ENCODE results near the gene ZNF318.
A peak's percentile ranks its signal among the peaks of the same experiment; 100 is the strongest.

The ZNF318 gene

DNA sequence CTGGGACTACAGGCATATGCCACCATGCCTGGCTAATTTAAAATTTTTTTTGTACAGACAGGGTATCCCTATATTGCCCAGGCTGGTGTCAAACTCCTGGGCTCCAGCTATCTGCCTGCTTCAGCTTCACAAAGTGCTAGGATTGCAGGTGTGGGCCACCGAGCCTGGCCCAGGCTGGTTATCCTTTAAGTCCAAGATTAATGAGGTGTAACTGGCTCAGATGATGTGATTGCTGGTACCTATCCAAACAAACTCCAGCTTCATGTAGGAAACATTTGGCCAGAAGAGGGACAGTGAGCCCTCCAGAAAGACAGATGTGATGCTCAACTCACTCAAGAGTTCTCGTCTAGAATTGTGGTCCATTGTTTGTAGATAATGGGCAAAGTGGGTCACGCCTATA lies 9.2 kb upstream of the ZNF318 start:
- Histone ChIP-seq H4K20me1 (ENCODE audit: low read depth, low read length) (no peaks in the 10 kb centered on the region), H3K9me2 (replicated peaks; ENCODE audit: insufficient read depth, low read length) (no peaks in the 10 kb centered on the region)

DNA sequence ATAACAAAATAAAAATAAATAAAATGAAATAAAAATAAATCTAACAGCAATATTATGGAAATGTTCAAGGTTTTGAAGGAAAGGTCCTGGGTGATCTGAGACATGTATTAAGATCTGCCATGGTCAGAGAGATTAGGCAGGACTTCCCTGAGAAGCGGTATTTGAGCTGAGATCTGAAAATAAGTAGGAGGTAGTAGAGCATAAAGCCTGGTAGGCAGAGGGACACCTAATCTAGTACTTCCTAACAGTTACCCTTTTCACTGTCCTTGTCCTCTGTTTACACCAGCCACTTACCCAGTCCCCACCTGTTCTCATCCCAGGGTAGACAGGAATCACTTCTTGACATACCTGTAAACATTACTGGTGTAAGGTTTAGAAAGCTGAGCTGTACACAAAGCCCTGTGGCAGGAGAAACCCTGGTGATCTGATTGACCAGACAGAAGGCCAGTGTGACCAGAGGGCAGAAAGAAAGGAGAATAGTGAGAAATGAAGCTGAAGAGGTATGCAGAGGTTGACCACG lies 8.3 kb upstream of the ZNF318 start:
- Histone ChIP-seq H3K36me3 (ENCODE audit: low read length) (no peaks in the 10 kb centered on the region), H3K4me3 (ENCODE audit: insufficient read depth, low read length, poor library complexity, severe bottlenecking) (peak overlapping the region; percentile 4), H3K79me2 (ENCODE audit: insufficient read depth, low read length) (no peaks in the 10 kb centered on the region), H2AFZ (ENCODE audit: low read depth, low read length, severe bottlenecking) (peak overlapping the region; percentile 2), H3K4me2 (ENCODE audit: low read depth, low read length, poor library complexity, severe bottlenecking) (peak overlapping the region; percentile 60), H3K9me2 (replicated peaks; ENCODE audit: insufficient read depth, low read length) (no peaks in the 10 kb centered on the region), H3K27ac (ENCODE audit: low read depth, low read length) (peak overlapping the region; percentile 95), H3K27me3 (ENCODE audit: low read length) (no peaks in the 10 kb centered on the region), H3K9me3 (ENCODE audit: insufficient read depth, low read length) (no peaks in the 10 kb centered on the region), H3F3A (ENCODE audit: insufficient read depth) (peaks cover 85% of the 10 kb centered on the region), H4K20me1 (ENCODE audit: low read depth, low read length) (no peaks in the 10 kb centered on the region), H3K9ac (ENCODE audit: low read length) (peak overlapping the region; percentile 39)
- TF ChIP-seq, protein P1, sequence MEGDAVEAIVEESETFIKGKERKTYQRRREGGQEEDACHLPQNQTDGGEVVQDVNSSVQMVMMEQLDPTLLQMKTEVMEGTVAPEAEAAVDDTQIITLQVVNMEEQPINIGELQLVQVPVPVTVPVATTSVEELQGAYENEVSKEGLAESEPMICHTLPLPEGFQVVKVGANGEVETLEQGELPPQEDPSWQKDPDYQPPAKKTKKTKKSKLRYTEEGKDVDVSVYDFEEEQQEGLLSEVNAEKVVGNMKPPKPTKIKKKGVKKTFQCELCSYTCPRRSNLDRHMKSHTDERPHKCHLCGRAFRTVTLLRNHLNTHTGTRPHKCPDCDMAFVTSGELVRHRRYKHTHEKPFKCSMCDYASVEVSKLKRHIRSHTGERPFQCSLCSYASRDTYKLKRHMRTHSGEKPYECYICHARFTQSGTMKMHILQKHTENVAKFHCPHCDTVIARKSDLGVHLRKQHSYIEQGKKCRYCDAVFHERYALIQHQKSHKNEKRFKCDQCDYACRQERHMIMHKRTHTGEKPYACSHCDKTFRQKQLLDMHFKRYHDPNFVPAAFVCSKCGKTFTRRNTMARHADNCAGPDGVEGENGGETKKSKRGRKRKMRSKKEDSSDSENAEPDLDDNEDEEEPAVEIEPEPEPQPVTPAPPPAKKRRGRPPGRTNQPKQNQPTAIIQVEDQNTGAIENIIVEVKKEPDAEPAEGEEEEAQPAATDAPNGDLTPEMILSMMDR (IDR thresholded peaks at IDR 0.05; ENCODE audit: insufficient read depth, low read length, poor library complexity, severe bottlenecking), result no peak
- no peak for TF ChIP-seq EZH2phosphoT487 (conservative IDR thresholded peaks at IDR 0.05; ENCODE audit: low read length)

More for the DNA sequence above, 9.2 kb upstream of the ZNF318 start:
- Histone ChIP-seq H3K27me3 (ENCODE audit: low read length) (no peaks in the 10 kb centered on the region), H3F3A (ENCODE audit: insufficient read depth) (peaks cover 85% of the 10 kb centered on the region), H3K9ac (ENCODE audit: low read length) (peak overlapping the region; percentile 39), H3K4me3 (ENCODE audit: insufficient read depth, low read length, poor library complexity, severe bottlenecking) (no peak overlapping the region), H2AFZ (ENCODE audit: low read depth, low read length, severe bottlenecking) (no peak overlapping the region), H3K9me3 (ENCODE audit: insufficient read depth, low read length) (no peaks in the 10 kb centered on the region), H3K27ac (ENCODE audit: low read depth, low read length) (peak overlapping the region; percentile 95), H3K79me2 (ENCODE audit: insufficient read depth, low read length) (no peaks in the 10 kb centered on the region), H3K4me2 (ENCODE audit: low read depth, low read length, poor library complexity, severe bottlenecking) (peak overlapping the region; percentile 60), H3K36me3 (ENCODE audit: low read length) (no peaks in the 10 kb centered on the region)
- no peak for TF ChIP-seq EZH2phosphoT487 (conservative IDR thresholded peaks at IDR 0.05; ENCODE audit: low read length)

DNA sequence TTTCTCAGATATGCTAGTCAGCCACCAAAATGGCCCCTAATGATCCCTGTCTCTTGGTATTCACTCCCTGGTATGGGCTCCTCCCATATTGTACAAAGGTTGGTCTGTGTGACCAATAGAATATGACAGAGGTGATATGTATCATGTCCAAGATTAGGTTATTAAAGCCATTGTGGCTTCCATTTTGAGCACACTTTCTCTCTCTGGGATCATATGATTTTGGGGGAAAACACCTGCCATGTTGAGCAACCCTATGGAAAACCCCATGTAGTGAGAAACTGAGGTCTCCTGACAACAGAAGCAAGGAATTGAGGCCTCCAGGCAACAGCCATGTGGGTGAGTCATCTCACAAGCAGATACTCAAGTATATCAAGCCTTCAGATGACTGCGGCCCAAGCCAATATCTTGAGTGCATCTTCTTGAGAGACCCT lies 7.1 kb upstream of the ZNF318 start:
- Histone ChIP-seq H3K36me3 (ENCODE audit: low read length) (no peaks in the 10 kb centered on the region), H3K4me3 (ENCODE audit: insufficient read depth, low read length, poor library complexity, severe bottlenecking) (no peak overlapping the region), H3F3A (ENCODE audit: insufficient read depth) (peaks cover 82% of the 10 kb centered on the region), H4K20me1 (ENCODE audit: low read depth, low read length) (no peaks in the 10 kb centered on the region), H3K9me2 (replicated peaks; ENCODE audit: insufficient read depth, low read length) (no peaks in the 10 kb centered on the region), H2AFZ (ENCODE audit: low read depth, low read length, severe bottlenecking) (no peak overlapping the region), H3K9me3 (ENCODE audit: insufficient read depth, low read length) (no peaks in the 10 kb centered on the region), H3K4me2 (ENCODE audit: low read depth, low read length, poor library complexity, severe bottlenecking) (peak overlapping the region; percentile 0), H3K9ac (ENCODE audit: low read length) (no peak overlapping the region; the same call in 1 of the 2 replicates), H3K27ac (ENCODE audit: low read depth, low read length) (peak overlapping the region; percentile 95), H3K27me3 (ENCODE audit: low read length) (no peaks in the 10 kb centered on the region), H3K79me2 (ENCODE audit: insufficient read depth, low read length) (no peaks in the 10 kb centered on the region)
- no peak for TF ChIP-seq EZH2phosphoT487 (conservative IDR thresholded peaks at IDR 0.05; ENCODE audit: low read length)
- TF ChIP-seq, protein P1 (IDR thresholded peaks at IDR 0.05; ENCODE audit: insufficient read depth, low read length, poor library complexity, severe bottlenecking), result no peak

DNA sequence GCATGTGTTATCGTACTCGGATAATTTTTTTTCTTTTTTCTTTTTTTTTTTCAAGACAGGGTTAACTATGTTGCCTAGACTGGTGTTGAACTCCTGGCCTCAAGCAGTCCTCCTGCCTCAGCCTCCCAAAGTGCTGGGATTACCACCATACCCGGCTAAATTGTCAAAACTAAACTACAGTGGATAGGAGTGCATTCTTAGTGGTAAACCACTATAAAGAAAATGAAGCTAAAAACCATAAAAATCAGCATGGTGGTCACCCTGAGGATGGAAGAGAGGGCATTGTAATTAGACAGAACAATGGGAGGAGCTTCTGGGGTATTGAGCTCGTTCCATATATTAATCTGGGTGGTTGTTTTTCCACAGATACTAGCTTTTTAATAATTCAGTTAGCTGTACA lies 6.2 kb upstream of the ZNF318 start:
- Histone ChIP-seq H3K9me3 (ENCODE audit: insufficient read depth, low read length) (no peaks in the 10 kb centered on the region), H3F3A (ENCODE audit: insufficient read depth) (peaks cover 83% of the 10 kb centered on the region), H3K27me3 (ENCODE audit: low read length) (no peaks in the 10 kb centered on the region), H3K27ac (ENCODE audit: low read depth, low read length) (peak overlapping the region; percentile 95), H4K20me1 (ENCODE audit: low read depth, low read length) (no peaks in the 10 kb centered on the region), H3K9ac (ENCODE audit: low read length) (peak overlapping the region; percentile 8), H3K36me3 (ENCODE audit: low read length) (no peaks in the 10 kb centered on the region), H3K4me2 (ENCODE audit: low read depth, low read length, poor library complexity, severe bottlenecking) (peak overlapping the region; percentile 57), H2AFZ (ENCODE audit: low read depth, low read length, severe bottlenecking) (no peak overlapping the region), H3K4me3 (ENCODE audit: insufficient read depth, low read length, poor library complexity, severe bottlenecking) (peak overlapping the region; percentile 9), H3K79me2 (ENCODE audit: insufficient read depth, low read length) (no peaks in the 10 kb centered on the region), H3K9me2 (replicated peaks; ENCODE audit: insufficient read depth, low read length) (no peaks in the 10 kb centered on the region)
- TF ChIP-seq, protein P1 (IDR thresholded peaks at IDR 0.05; ENCODE audit: insufficient read depth, low read length, poor library complexity, severe bottlenecking), result no peak
- TF ChIP-seq EZH2phosphoT487 (conservative IDR thresholded peaks at IDR 0.05; ENCODE audit: low read length), result no peak
